AG04449 (cell line): ENCODE data around the gene CMTR2.

Source experiments
- CTCF ChIA-PET: fragments of 350-600 bp; formaldehyde crosslinking; extraction: SDS; loops from one replicate; lab custom pipeline; 2021; ENCODE audit warnings: antibody characterized with exemption; lab: Yijun Ruan, JAX
- POLR2A ChIA-PET: fragments of 400-600, 350-600 bp; formaldehyde crosslinking; extraction: SDS; loops from one replicate; lab custom pipeline; 2020; ENCODE audit warnings: antibody characterized with exemption, inconsistent platforms; lab: Yijun Ruan, JAX
- DNase-seq: peaks from one replicate; pipeline ENCODE4 v3.0.0-alpha.2; 2010; ENCODE audit warnings: low read depth, low spot score
- H3K4me3 ChIP-seq: 2 replicates; pipeline ENCODE4 v1.5.1; 2011; ENCODE audit warnings: low read depth, mild to moderate bottlenecking, control low read depth, low read length
- TF ChIP-seq, protein P1 (sequence below): IDR thresholded peaks from one replicate; pipeline ENCODE4 v1.5.1; 2011; ENCODE audit warnings: mild to moderate bottlenecking, moderate library complexity, low read length, control low read depth, inconsistent platforms; ENCODE audit not compliant: insufficient read depth; ENCODE audit errors: missing control alignments

CMTR2 gene

DNA sequence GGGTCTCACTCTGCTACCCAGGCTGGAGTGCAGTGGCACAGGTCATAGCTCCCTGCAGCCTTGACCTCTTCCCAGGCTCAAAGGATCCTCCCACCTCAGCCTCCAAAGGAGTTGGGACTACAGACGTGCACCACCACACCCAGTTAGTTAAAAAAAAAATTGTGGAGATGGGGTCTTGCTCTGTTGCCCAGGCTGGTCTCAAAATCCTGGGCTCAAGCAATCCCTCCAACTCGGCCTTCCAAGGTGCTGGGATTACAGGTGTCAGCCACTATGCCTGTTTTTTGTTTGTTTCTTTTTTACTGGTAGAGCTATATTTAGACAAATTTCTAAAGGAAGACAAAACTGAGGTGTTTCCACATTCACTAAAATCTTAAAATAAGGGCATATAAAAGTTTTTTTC, 1.7 kb downstream of the CMTR2 start:
- ChIA-PET CTCF (interaction anchor here (1.5 to 2.2 kb wide), 3 partner anchors 12 to 25 kb away, joined by 4 to 6 read pairs (median 6); no protein-coding TSS in a partner anchor), POLR2A (no interaction called here)
- no peak for DNase-seq
- TF ChIP-seq, protein P1, sequence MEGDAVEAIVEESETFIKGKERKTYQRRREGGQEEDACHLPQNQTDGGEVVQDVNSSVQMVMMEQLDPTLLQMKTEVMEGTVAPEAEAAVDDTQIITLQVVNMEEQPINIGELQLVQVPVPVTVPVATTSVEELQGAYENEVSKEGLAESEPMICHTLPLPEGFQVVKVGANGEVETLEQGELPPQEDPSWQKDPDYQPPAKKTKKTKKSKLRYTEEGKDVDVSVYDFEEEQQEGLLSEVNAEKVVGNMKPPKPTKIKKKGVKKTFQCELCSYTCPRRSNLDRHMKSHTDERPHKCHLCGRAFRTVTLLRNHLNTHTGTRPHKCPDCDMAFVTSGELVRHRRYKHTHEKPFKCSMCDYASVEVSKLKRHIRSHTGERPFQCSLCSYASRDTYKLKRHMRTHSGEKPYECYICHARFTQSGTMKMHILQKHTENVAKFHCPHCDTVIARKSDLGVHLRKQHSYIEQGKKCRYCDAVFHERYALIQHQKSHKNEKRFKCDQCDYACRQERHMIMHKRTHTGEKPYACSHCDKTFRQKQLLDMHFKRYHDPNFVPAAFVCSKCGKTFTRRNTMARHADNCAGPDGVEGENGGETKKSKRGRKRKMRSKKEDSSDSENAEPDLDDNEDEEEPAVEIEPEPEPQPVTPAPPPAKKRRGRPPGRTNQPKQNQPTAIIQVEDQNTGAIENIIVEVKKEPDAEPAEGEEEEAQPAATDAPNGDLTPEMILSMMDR, result no peak
- no peak overlapping the region for H3K4me3 ChIP-seq

DNA sequence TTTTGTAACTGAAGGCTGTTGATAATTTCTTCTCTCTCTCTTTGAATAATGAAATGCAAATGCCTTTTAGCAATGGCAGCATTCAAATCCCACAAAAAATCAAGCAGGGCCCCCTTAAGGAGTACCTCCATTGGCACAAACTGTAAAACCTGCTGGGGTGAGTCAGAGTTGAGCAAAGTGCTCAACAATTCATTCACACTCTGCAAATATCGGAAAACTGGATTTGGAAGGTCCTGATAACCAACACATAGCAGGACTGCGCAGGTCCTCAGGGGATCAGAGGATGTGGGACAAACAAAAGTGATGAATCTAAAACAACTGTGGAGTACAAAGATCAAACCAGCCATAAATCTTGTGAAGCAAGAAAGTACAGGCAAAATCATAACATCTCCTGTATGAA, 5.6 kb downstream of the CMTR2 start:
- CTCF ChIA-PET, result interaction anchor here (1.2 to 2.0 kb wide), 2 partner anchors 27 to 28 kb away, joined by 3 to 6 read pairs; no protein-coding TSS in a partner anchor
- no peak for DNase-seq
- POLR2A ChIA-PET, result no interaction called here
- TF ChIP-seq, protein P1, result no peak
- no peak overlapping the region for H3K4me3 ChIP-seq

DNA sequence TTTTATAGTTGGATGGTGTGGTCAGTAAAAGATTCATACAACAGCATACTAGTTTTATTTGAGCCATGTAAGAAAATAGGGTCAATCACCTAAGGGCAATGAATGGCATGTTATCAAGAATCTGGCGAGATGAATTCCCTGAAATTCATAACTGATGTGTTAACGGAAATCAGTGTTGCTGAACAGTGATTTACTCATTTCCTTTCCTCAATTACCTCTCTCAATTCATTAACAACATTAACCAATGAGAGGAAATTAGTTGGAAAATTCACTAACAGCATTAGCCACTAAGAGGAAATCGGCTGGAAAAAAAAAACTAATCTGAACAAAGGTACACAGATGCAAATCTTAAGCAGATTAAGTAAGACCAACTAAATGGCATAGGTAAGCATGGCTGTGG, 6.3 kb downstream of the CMTR2 start:
- TF ChIP-seq, protein P1, result no peak
- H3K4me3 ChIP-seq, result no peak overlapping the region
- ChIA-PET CTCF (no interaction called here), POLR2A (no interaction called here)
- DNase-seq, result no peak

DNA sequence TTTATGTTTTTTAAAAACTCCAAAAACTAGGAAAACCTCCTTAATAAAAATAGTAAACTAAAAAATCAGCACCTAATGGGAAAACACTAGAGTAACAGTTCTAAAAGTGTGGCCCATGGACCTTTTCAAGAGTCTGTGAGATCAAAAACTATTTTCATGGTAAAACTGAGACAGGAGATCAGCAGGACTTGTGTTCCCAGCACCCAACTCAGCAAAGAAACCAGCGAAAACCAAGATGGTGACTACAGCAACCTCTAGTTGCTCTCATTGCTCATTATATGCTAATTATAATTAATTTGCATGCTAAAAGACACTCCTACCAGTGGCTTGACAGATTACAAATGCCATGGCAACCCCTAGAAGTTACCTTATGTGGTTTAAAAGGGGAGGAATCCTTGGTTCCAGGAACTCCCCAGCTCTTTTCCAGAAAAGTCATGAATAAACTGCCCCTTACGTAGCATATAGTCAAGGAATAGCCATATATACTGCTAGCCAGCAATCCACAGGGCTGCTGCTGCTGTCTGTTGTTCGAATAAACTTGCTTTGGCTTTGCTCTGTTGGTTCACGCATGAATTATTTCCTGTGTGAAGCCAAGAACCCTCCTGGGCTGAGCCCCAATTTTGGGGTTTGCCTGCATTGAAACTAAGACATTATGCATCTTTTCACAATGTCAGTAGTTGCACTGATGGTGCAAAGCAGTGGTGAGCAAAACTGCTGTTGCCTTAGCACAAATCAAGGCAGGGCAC, 12.4 kb downstream of the CMTR2 start:
- H3K4me3 ChIP-seq, result no peak overlapping the region
- ChIA-PET POLR2A (no interaction called here), CTCF (interaction anchor here (2.0 kb wide), 1 partner anchor 11 kb away, joined by 6 read pairs; no protein-coding TSS in a partner anchor)
- DNase-seq, result no peak
- TF ChIP-seq, protein P1, result no peak

DNA sequence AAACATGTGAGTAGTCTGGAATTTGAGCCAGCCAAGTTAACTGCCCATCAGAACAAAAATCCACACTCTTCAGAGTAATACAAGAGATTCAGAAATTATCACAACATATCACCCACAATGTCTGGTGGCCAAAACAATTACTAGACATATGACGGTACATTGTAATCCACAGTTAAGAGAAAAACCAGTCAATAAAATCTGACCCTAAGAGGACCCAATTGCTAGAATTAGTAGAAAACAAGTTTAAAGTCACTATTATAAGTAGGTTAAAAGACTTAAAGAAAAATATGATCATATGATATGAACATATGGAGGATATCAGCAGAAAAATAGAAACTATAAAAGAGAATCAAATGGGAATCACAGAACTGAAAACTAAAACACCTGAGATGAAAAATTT, 15.8 kb downstream of the CMTR2 start:
- ChIA-PET CTCF (no interaction called here), POLR2A (no interaction called here)
- TF ChIP-seq, protein P1, result no peak
- DNase-seq, result no peak
- no peak overlapping the region for H3K4me3 ChIP-seq

DNA sequence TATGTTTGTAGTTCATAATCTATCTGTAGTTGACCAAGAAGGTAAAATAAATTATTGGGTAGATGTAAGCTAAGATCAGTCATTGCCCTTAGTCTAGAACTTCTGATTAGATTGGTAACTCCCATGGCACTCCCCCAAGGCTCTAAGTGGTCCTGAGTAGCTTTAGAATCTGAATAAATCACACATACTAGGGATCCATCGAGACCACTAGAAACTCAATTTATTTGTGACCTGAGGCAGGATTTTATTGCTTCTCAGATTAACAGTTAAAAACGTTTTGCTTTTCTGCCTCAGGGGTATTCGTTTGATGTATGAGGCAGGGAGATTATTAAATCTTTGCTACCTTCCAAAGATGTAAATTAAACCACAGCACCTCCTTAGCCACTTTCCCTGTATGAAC, 24.9 kb downstream of the CMTR2 start:
- DNase-seq, result no peak
- H3K4me3 ChIP-seq, result no peak overlapping the region
- POLR2A ChIA-PET, result no interaction called here
- TF ChIP-seq, protein P1, result no peak
- CTCF ChIA-PET, result no interaction called here
